Activated CD4-positive, alpha-beta T cell treated with anti-CD3 and anti-CD28 coated beads, Interleukin-2, amount 50 U/mL, for 16 hours (primary cell): ENCODE results near the gene RPGRIP1L.

Experiments used
- DNase-seq: peaks from one replicate; pipeline ENCODE4 v3.0.0-alpha.2; 2020

Gene RPGRIP1L

GRCh38 chr16:53598511-53599275, 105.0 kb downstream of the RPGRIP1L start:
- DNase-seq: no peak

DNA sequence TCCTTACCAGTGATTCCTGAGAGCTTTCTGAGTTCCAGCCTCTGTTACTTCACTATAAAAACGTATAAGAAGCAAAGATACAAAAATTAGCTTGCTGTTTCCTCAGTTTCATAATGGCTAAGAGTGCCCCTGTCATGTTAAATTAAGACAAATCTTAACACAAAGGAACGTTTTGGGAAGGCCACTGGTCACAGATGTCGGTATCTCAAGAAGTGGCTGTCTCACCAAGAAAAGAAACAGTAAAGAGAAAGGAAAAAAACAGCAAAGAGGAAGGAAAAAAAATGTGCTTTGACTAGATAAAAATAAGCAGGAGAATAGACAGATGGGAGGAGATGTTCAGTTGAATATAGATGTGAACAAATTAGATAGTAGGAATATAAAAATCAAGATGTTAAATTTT, 105.9 kb downstream of the RPGRIP1L start:
- DNase-seq: no peak

GRCh38 chr16:53588081-53588648, 115.5 kb downstream of the RPGRIP1L start:
- DNase-seq: no peak

DNA sequence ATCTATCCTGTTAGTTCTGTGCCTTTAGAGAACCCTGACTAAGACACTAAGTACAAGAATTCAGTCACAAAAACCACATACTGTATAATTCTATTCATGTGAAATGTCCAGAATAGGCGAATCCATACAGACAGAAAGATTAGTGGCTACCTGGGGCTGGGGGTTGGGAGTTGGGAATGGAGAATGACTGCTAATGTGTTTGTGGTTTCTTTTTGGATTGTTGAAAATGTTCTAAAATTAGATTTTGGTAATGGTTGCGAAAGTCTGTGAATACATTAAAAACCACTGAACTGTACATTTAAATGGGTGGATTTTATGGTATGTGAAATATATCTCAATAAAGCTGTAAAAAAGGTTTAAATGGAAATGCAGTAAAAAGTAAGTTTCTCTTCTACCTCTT, 120.3 kb downstream of the RPGRIP1L start:
- DNase-seq: no peak

GRCh38 chr16:53581784-53582183, 121.9 kb downstream of the RPGRIP1L start:
- DNase-seq: no peak

DNA sequence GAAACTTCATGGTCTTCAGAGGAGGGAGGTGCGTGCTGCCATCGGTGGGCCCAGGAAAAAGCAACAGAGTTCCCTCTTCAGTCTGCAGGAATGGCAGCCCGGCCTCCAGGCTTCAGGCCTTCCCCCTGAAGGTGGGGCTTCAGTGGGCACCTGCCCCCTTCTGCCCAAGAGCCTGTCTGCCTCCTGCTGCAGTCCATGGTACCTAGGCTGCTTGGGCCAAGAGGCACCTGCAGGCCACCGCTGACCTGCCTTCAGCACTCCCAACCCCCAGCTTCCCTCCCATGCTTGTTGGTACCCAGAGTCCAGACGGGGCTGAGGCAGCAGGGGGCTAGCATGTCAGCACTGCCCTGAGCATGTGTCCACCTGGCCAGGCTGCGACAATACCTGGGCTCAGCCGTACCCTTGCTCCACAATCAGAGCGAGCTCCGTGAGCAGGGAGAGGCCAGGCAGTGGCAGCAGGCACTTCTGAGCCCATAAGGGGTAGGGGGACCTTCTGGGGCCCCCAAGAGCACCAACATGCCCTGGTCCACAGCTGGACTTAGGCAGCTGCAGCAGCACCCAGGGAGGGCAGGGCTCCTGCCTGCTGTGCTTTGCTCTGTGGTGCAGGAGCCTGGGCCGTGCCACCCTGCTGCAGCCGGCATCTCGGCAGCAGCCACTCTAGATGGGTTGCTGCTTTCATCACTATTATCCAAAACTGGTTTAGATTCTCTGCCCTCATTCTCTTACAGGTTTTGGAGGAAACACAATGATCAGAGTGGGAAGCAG, 123.4 kb downstream of the RPGRIP1L start:
- DNase-seq: no peak

- no peak for DNase-seq
These were observed 126.8 kb downstream of the RPGRIP1L start for GRCh38 chr16:53576904-53577303.

DNA sequence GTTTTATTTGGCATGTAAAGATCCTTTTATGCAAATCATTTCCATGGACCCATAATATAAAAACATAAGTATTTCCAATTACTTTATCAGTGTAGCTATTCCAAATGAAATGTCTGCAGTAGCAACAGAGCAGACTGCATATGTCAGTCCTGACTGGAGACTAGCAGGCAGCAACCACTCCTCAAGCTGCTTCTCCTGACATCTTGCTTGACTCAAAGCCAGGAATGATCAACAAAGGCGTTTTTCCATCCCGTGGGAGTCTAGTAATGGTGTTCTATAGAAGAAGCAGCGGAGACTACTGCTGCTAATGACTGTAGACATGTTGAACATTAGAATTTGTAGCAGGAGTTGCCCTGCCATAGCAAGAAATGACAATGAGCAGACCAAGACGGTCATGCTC, 127.4 kb downstream of the RPGRIP1L start:
- DNase-seq: no peak

DNA sequence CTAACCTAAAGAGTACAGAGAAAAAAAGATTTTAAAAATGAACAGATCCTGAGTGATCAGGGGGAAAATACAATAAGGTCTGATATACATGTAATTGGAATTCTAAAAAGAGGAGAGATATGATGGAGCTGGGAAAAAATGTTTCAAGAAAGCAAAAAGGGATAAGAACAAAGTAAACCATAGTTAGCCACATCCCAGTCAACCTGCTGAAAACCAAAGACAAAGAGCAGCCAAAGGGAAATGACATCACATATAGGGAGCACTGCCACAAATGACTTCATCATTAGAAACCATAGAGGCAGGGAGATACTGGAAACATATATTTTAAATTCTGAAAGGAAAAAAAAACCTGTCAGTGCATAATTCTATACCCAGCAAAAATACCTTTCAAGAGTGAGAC, 131.9 kb downstream of the RPGRIP1L start:
- no peak for DNase-seq

GRCh38 chr16:53566552-53567245, 137.0 kb downstream of the RPGRIP1L start:
- no peak for DNase-seq

DNA sequence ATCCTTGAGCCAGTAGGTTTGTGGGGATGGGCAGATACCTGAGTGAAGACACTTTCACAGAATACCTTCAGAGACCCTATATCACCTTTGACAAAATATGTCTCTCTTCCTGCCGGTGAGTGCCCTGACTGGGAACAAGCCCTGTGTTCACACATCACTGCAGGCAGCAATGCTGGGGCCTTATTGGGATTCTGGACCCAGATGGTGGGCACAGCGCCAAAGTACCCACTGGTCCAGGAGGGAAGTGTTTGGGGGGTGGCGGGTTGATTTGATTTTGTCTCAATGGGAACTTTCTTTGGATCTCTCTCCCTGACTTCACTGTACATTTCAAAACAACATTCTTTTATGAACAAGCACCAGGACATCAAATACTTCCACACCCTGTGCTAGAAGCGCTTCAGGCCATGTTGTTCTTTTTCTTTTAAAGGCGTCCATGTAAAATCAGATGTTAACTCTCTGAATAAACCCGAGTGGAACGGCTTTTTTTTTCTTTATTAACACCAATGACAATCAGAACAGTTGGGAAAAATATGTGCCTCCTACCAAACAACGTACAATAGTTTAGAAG, 138.3 kb downstream of the RPGRIP1L start:
- DNase-seq: no peak

- DNase-seq: no peak
These were observed 140.2 kb downstream of the RPGRIP1L start for GRCh38 chr16:53563426-53563825.

DNA sequence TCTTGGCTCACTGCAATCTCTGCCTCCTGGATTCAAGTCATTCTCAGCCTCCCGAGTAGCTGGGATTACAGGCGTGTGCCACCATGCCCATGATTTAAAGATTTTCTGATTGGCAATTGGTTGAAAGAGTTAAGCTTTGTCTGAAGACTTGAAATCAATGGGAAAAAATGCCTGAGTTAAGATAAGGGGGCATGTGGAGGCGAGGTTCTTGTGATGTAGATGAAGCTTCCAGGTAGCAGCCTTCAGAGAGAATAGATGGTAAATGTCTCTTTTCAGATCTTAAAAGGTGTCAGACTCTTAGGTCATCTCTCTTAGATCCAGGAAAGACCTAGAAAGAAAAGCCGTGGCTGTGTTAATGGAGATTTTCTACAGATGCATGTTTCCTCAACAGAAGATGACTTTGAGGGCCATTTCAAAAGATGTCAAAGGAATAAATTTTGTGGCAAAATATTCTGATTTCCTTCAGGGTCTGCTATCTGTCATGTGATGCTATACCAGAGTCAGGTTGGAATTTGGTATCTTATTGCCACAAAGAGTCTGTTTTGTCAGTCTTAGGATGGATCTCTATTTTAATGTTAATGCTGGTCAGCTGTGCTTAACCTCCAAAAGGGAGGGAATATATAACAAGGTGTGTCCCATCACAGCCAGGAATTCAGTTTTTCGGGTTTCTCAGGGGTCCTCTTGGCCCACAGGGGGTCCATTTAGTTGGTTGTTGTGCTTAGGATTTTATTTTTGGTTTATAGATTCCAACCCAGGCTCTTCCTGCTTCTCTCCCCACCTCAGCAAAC, 142.4 kb downstream of the RPGRIP1L start:
- DNase-seq: no peak

DNA sequence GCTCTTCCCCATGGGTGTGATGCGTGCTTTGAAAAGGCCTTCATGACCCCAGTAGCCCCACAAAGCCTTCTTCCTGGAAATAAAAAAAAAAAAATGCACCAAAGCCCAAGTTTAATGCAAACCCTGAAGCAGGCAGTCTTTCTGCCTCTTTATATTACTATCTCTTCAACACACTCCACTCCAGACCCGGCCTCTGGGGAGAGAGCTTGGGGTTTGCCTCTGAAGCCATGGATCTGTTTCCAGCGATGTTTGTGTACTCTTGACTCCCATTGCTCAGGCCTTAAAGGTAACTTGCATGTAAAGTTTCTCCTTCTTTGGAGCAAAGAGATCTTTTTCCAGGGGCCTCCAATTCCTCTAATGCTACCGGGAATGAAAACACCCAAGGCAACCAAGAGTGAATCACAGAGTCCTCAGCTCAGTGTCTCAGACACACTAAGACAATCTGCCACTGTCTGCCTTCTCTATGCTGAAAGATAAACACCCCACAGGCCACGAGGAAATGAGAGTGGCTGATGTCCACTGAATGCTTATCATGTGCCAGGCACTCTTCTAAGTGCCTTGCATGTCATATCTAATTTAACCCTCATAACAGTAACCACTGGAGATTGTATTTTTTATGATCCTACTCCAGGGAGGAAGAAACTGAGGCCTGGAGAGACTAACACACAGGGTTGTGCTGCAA, 144.2 kb downstream of the RPGRIP1L start:
- no peak for DNase-seq

DNA sequence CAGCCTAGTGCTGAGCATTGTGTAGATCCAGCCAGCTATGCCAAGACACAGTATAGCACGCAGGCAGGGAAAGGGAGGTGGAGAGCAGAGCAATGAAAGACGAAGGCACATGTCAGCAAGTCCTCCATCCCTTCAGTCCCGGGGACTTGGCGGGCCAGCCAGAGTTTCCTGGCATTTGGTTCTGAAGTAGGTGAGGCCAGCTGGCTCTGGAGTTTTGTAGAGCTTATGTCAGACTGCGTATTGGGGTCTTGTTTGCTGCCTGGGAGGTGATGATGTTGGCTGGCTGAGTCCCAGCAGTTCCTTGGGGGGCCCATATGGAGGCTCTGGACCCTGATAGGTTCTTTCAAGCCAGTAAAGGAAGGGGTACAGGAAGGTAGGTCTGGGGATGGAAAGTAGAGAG, 144.9 kb downstream of the RPGRIP1L start:
- DNase-seq: no peak

DNA sequence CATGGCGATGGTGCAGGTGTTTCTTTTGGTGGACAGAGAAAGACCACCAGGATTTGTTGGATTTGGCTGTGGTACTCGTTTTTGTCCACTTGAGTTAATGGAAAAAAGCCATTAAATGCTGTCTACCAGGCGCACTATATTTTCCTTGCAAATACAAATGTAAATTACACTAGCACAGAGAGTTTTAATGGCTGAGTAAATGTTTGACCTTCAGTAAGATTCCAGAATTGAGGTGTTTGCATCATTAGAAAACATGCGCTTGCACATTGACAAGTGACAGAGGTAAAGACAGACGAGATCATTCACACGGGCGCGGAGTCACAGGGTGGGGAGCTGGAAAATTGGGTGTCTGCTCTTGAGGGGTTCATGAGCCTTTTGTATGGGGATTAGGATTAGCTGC, 147.1 kb downstream of the RPGRIP1L start:
- DNase-seq: no peak

DNA sequence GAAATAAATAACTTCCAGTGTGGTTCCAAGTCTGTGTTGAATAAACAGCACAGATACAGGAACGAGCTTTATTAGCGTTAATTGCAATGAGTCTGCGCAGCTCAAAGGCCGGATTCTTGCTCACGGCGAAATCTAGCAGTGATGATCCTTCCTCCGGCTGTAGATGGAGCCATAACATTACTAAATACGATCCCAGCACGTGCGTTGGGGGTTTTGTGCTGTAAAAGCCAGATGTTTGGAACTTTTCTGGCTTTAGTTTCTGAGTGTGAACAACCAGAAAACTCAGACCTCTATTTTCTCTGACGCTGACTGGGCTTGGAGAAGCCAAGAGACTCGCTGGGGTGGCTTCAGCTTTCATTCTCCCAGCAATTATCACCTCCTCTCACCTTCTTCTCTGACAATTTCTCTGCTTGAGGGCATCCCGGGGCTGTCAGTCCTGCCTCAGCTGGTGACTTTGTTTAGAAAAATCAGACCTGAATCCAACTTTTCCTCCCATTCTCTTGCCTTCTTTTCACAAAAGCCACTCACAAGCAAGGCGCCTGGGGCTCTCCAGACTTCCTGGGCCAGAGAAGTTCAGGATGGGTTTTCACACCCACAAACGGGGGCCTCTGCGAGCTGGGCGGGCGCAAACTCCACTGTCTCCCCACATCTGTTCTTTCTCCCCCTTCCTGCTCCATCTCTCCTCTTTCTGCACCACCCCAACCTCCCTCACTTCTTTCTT, 153.5 kb downstream of the RPGRIP1L start:
- peak; percentile 66 for DNase-seq
